Left ventricle myocardium inferior (tissue), 1 donor: Measurements from ENCODE around the gene RPL3. TPM values are rescaled to one million over a fixed set of nuclear protein-coding genes. Genes with fewer than 3 reads are reported as not detected.

Source experiments
- DNase-seq: peaks from one replicate; pipeline ENCODE4 v3.0.0-alpha.2; 2020
- H3K27ac ChIP-seq: fragments of 200-600 bp; replicated peaks from 2 replicates; pipeline ENCODE4 v1.8.0; 2021
- H3K27me3 ChIP-seq: fragments of 200-600 bp; 2 replicates; pipeline ENCODE4 v1.8.0; 2021; ENCODE audit warnings: low read depth
- H3K36me3 ChIP-seq: fragments of 200-600 bp; 2 replicates; pipeline ENCODE4 v1.8.0; 2021
- H3K4me1 ChIP-seq: fragments of 200-600 bp; 2 replicates; pipeline ENCODE4 v1.8.0; 2021
- H3K4me3 ChIP-seq: fragments of 200-600 bp; 2 replicates; pipeline ENCODE4 v1.8.0; 2021; ENCODE audit warnings: mild to moderate bottlenecking, moderate library complexity
- H3K9me3 ChIP-seq: fragments of 200-600 bp; replicated peaks from 2 replicates; pipeline ENCODE4 v1.8.0; 2021
- intact Hi-C: fragments of 100-400 bp; cut with micrococcal nuclease; formaldehyde crosslinking; loops from one replicate; pipeline ENCODE4 v1.11.0; 2022
- total RNA-seq: library from RNA; stranded (reverse); fragmentation: NEBNext Ultra II Directional; extraction: Animal tissue kit (Norgen Biotek cat#: 25700); gene quantifications from one replicate; pipeline ENCODE4 v1.2.1, GENCODE V29; 2021
- TF ChIP-seq, protein P1 (sequence below): fragments of 200-600 bp; IDR thresholded peaks from 2 replicates; pipeline ENCODE4 v1.8.0; 2021; ENCODE audit warnings: antibody characterized with exemption, mild to moderate bottlenecking, borderline replicate concordance
- donor health status: DM: no; HTN: yes; CAD: no; lungs with severe emphysema.

Gene RPL3
- total RNA-seq, 1 donor from 2014 or later: 325 TPM

DNA sequence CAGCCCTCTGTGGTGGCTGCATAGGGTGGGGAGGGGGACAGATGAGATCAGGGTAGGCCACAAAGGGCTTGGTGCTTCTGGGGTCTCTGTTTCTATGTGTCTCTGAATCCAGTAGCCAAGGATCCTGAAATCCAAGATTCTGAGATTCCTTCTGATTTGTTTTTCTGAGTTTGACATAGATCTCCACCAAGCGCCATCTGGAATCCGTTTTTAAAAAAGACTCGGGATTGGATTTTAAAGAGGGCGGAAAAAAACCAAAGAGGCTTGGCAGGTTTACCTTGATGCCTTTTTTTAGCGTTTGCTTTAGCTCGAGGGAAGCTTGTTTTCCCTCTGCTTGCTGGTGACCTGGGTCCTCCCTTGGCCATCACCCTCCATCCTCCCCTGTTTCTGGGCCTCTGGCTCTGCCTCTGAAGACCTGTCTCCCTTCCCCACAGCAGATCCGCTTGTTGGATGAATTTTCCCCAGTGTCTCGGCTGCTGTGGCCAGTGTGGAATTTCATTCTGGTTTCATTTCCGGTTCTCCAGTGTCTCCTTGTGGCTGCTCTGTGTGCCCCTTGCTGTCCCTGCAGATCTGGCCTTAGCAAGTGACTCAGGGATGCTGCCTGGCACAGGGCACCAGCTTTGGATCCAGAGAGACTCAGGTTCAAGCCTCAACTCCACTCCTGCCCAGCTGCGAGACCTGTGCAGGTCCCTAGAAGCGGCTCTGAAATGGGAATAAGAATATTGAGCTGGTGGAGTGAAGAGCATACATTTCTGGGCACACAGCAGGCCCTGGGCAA is 45.5 kb upstream of the RPL3 start:
- Histone ChIP-seq H3K9me3 (no peaks in the 10 kb centered on the region), H3K4me3 (no peak overlapping the region), H3K4me1 (peaks cover 23% of the 10 kb centered on the region), H3K27ac (peak overlapping the region; percentile 25), H3K27me3 (no peaks in the 10 kb centered on the region), H3K36me3 (no peaks in the 10 kb centered on the region)
- no peak for DNase-seq
- TF ChIP-seq, protein P1, sequence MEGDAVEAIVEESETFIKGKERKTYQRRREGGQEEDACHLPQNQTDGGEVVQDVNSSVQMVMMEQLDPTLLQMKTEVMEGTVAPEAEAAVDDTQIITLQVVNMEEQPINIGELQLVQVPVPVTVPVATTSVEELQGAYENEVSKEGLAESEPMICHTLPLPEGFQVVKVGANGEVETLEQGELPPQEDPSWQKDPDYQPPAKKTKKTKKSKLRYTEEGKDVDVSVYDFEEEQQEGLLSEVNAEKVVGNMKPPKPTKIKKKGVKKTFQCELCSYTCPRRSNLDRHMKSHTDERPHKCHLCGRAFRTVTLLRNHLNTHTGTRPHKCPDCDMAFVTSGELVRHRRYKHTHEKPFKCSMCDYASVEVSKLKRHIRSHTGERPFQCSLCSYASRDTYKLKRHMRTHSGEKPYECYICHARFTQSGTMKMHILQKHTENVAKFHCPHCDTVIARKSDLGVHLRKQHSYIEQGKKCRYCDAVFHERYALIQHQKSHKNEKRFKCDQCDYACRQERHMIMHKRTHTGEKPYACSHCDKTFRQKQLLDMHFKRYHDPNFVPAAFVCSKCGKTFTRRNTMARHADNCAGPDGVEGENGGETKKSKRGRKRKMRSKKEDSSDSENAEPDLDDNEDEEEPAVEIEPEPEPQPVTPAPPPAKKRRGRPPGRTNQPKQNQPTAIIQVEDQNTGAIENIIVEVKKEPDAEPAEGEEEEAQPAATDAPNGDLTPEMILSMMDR: peak; percentile 32
- intact Hi-C loops: no loop called here

DNA sequence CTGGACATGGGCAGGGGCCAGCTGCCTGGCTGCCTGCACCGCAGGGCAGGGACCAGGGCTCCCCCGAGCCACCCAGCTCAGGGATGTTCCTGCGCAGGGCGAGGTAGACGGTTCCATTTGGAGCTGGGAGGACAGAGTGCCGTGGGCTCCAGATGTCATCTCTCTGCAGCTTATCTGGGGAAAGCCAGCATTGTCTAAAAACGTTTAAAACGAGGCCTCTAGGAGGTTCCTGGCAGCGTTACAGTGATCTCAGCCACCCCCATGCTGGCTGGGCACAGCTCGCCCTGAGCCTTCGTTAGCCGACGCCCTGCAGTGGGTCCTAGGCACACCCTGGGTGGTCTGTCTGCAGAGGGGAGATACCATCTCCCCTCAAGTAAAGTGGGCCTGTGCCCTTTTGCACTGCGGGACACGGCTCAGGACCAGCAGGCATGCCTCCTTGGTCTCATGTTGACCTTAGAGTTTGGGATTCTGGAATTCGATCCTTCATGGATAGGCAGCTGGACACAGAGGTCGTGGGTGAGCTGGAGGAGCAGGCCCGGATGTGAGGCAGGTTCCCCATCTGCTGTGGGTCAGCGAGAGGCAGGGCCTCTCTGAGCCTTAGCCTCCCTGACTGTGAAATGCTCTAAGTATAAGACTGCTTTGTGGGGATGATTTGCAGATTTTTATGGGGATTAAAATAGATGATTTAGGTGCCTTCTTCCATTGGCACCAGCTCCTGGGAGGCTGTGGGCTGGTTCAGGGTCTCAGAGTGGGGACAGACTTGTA is 44.5 kb upstream of the RPL3 start:
- TF ChIP-seq, protein P1: no peak
- Histone ChIP-seq H3K4me1 (peaks cover 23% of the 10 kb centered on the region), H3K9me3 (no peaks in the 10 kb centered on the region), H3K4me3 (no peak overlapping the region), H3K27me3 (no peaks in the 10 kb centered on the region), H3K36me3 (peaks cover under 1% of the 10 kb centered on the region), H3K27ac (peak overlapping the region; percentile 27)
- intact Hi-C loops: no loop called here
- DNase-seq: no peak

DNA sequence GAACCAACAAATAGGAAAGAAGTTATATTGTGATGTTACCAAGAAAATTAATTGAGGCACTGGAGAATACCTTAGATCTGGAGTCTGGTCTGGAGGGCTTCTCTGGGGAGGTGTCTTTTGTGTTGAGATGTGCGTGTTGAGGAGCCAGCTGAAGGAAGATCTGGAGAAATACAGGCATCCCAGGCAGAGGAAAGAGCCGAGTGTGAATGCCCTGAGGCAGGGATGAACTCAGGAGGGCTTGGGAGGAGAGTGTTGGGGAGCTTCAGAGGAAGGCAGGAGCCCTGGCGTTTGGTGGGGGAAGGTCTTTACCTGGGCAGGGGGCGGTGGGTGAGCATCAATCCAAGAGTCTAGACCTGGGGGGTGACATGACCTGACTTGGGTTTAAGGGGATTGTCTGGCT is 43.5 kb upstream of the RPL3 start:
- Histone ChIP-seq H3K4me1 (peaks cover 23% of the 10 kb centered on the region), H3K4me3 (no peak overlapping the region), H3K27me3 (no peaks in the 10 kb centered on the region), H3K27ac (no peak overlapping the region), H3K9me3 (no peaks in the 10 kb centered on the region), H3K36me3 (peaks cover 5% of the 10 kb centered on the region)
- TF ChIP-seq, protein P1: no peak
- intact Hi-C loops: no loop called here
- no peak for DNase-seq

DNA sequence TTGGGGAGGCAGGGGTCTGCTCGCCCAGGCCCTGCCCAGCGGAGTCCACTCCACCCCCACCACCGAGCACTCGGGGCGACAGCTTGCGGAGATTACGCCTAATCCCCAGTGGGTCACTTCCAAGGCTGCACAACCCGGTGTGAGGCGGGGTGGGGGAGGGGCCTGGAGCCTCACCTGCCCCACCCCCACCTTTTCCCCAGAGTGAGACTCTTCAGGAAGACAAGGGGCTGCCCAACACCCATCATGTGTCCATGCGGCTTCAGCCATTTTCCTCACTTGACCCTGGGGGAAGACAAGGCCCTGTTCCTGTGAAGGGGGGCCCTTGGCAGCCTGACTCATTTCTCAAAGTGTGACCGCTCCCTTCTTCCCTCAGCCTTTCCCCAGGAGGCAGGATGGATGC is 42.8 kb upstream of the RPL3 start:
- no peak overlapping the region for H3K4me3 ChIP-seq
- peaks cover 5% of the 10 kb centered on the region for H3K36me3 ChIP-seq
- no peaks in the 10 kb centered on the region for H3K27me3 ChIP-seq
- H3K4me1 ChIP-seq: peaks cover 23% of the 10 kb centered on the region
- intact Hi-C loops: no loop called here
- no peak overlapping the region for H3K27ac ChIP-seq
- H3K9me3 ChIP-seq: no peaks in the 10 kb centered on the region
- DNase-seq: no peak
- TF ChIP-seq, protein P1: no peak

DNA sequence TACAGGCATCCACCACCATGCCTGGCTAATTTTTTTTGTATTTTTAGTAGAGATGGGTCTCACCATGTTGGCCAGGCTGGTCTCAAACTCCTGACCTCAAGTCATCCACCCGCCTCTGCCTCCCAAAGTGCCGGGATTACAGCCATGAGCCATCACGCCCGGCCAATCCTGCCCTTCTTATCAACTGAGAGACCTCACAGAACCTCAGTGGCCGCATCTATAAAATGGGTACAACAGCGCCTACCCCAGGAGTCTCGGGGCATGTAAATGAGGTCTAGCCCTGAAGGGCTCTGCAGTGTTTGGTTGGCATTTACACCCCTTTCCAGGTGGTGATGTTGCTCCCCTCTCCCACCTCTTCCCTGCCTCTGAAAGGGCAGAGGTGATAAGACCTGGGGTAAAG is 42.1 kb upstream of the RPL3 start:
- H3K4me1 ChIP-seq: peaks cover 23% of the 10 kb centered on the region
- H3K36me3 ChIP-seq: peaks cover 5% of the 10 kb centered on the region
- H3K27ac ChIP-seq: no peak overlapping the region
- TF ChIP-seq, protein P1: no peak
- intact Hi-C loops: no loop called here
- no peak for DNase-seq
- no peak overlapping the region for H3K4me3 ChIP-seq
- no peaks in the 10 kb centered on the region for H3K27me3 ChIP-seq
- H3K9me3 ChIP-seq: no peaks in the 10 kb centered on the region
